ENCODE results near the gene PHF5A. TPM values are rescaled to one million over a fixed set of nuclear protein-coding genes. Genes with fewer than 3 reads are reported as not detected.

Gene PHF5A
- total and polyA plus RNA-seq, 4 donors = 28.9 to 89.6 (median 40.0) TPM

- no peaks in the 10 kb centered on the region for H3K4me1 ChIP-seq (ENCODE audit: control insufficient read depth in 5 of 5, insufficient read depth in 5 of 5, low read length in 5 of 5)
- ATAC-seq (ENCODE audit: insufficient read depth, low FRiP score) (no peak), DNase-seq (no peak)
- no peaks in the 10 kb centered on the region for H3K27me3 ChIP-seq (ENCODE audit: control insufficient read depth in 3 of 3, insufficient read depth in 3 of 3, low read length in 2 of 3)
- H3K36me3 ChIP-seq (ENCODE audit: control insufficient read depth in 4 of 4, insufficient read depth in 4 of 4, low read length in 4 of 4) = peaks cover 20 to 44% (median 28%) of the 10 kb centered on the region in 4 donors
- peak overlapping the region in 1 of 2 donors; percentile 63 for H3K27ac ChIP-seq (ENCODE audit: low read depth in 1 of 2, low read length in 1 of 2)
- H3K4me3 ChIP-seq = no peak overlapping the region
- no peaks in the 10 kb centered on the region for H3K9me3 ChIP-seq (ENCODE audit: control insufficient read depth in 4 of 4, insufficient read depth in 3 of 4, low read length in 3 of 4)
- TF ChIP-seq CTCF (IDR thresholded peaks at IDR 0.05; ENCODE audit: control extremely low read depth, extremely low read depth) = no peak
- WGBS, 2 donors = 86 to 93% methylated on average over 7 of the region's 7 CpGs
- H3K9ac ChIP-seq (ENCODE audit: insufficient read depth in 1 of 2, low read length in 2 of 2) = no peak overlapping the region
These were observed 35.9 kb upstream of the PHF5A start for GRCh38 chr22:41504397-41504796.

- no peak for TF ChIP-seq CTCF (IDR thresholded peaks at IDR 0.05; ENCODE audit: control extremely low read depth, extremely low read depth)
- 92 to 93% methylated on average over 5 of the region's 5 CpGs for WGBS, 2 donors
- no peak for ATAC-seq (ENCODE audit: insufficient read depth, low FRiP score)
- Histone ChIP-seq H3K4me3 (no peak overlapping the region), H3K27ac (ENCODE audit: low read depth in 1 of 2, low read length in 1 of 2) (peak overlapping the region in 1 of 2 donors; percentile 13), H3K9me3 (ENCODE audit: control insufficient read depth in 4 of 4, insufficient read depth in 3 of 4, low read length in 3 of 4) (no peaks in the 10 kb centered on the region), H3K9ac (ENCODE audit: insufficient read depth in 1 of 2, low read length in 2 of 2) (no peak overlapping the region), H3K36me3 (ENCODE audit: control insufficient read depth in 4 of 4, insufficient read depth in 4 of 4, low read length in 4 of 4) (peaks cover 14 to 34% (median 24%) of the 10 kb centered on the region in 4 donors), H3K4me1 (ENCODE audit: control insufficient read depth in 5 of 5, insufficient read depth in 5 of 5, low read length in 5 of 5) (peaks cover 0 to 3% (median 0%) of the 10 kb centered on the region in 5 donors), H3K27me3 (ENCODE audit: control insufficient read depth in 3 of 3, insufficient read depth in 3 of 3, low read length in 2 of 3) (no peaks in the 10 kb centered on the region)
- no peak for DNase-seq
These were observed 32.7 kb upstream of the PHF5A start for GRCh38 chr22:41501209-41501608.

- Histone ChIP-seq H3K36me3 (ENCODE audit: control insufficient read depth in 4 of 4, insufficient read depth in 4 of 4, low read length in 4 of 4) (peaks cover 14 to 29% (median 24%) of the 10 kb centered on the region in 4 donors), H3K9me3 (ENCODE audit: control insufficient read depth in 4 of 4, insufficient read depth in 3 of 4, low read length in 3 of 4) (no peaks in the 10 kb centered on the region), H3K27ac (ENCODE audit: low read depth in 1 of 2, low read length in 1 of 2) (no peak overlapping the region), H3K27me3 (ENCODE audit: control insufficient read depth in 3 of 3, insufficient read depth in 3 of 3, low read length in 2 of 3) (no peaks in the 10 kb centered on the region), H3K4me3 (no peak overlapping the region), H3K4me1 (ENCODE audit: control insufficient read depth in 5 of 5, insufficient read depth in 5 of 5, low read length in 5 of 5) (peaks cover 0 to 3% (median 0%) of the 10 kb centered on the region in 5 donors), H3K9ac (ENCODE audit: insufficient read depth in 1 of 2, low read length in 2 of 2) (no peak overlapping the region)
- ATAC-seq (ENCODE audit: insufficient read depth, low FRiP score) = no peak
- DNase-seq = no peak
- WGBS, 2 donors = 85 to 86% methylated on average over 7 of the region's 7 CpGs
- no peak for TF ChIP-seq CTCF (IDR thresholded peaks at IDR 0.05; ENCODE audit: control extremely low read depth, extremely low read depth)
These were observed 31.8 kb upstream of the PHF5A start for GRCh38 chr22:41500303-41500702.
